OCI-LY7 (cell line): ENCODE data around the gene DNAH8. TPM values are rescaled to one million over a fixed set of nuclear protein-coding genes. Genes with fewer than 3 reads are reported as not detected.

Experiments used
- BruUV-seq: library from RNA; stranded (reverse); fragments of 400-500 nt; replicated peaks from 2 replicates; lab custom pipeline; 2021; lab: Mats Ljungman, UMichigan
- CTCF ChIA-PET: fragments of 300-600 bp; sonication (Branson Sonifier 250); formaldehyde crosslinking; loops from one replicate; lab custom pipeline; 2022; ENCODE audit warnings: antibody characterized with exemption; ENCODE audit not compliant: unreplicated experiment; lab: Charles Lee
- POLR2A ChIA-PET: fragments of 300-600 bp; sonication (Branson Sonifier 250); formaldehyde crosslinking; loops from one replicate; lab custom pipeline; 2022; ENCODE audit warnings: antibody characterized with exemption; lab: Charles Lee
- DNase-seq: peaks from one replicate; pipeline ENCODE4 v3.0.0-alpha.2; 2015; ENCODE audit warnings: low spot score
- H2AFZ ChIP-seq: fragments of 200-600 bp; sonication (generic), shearing (Covaris generic); 2 replicates; pipeline ENCODE4 v1.6.1; 2014; ENCODE audit warnings: mild to moderate bottlenecking, antibody characterized with exemption, low read length, moderate library complexity
- H3K27ac ChIP-seq: fragments of 200-600 bp; sonication (generic); 2 replicates; pipeline ENCODE4 v1.5.1; 2014; ENCODE audit warnings: mixed run types, low read depth, mild to moderate bottlenecking, moderate library complexity, low read length, inconsistent platforms; ENCODE audit not compliant: poor library complexity, severe bottlenecking
- H3K36me3 ChIP-seq: fragments of 200-600 bp; sonication (generic); 2 replicates; pipeline ENCODE4 v1.6.1; 2014; ENCODE audit warnings: mild to moderate bottlenecking, antibody characterized with exemption, low read length, moderate library complexity, mixed read lengths; ENCODE audit not compliant: insufficient read depth
- H3K4me1 ChIP-seq: fragments of 200-600 bp; sonication (generic); 2 replicates; pipeline ENCODE4 v1.5.1; 2014; ENCODE audit warnings: mild to moderate bottlenecking, low read length; ENCODE audit not compliant: insufficient read depth, poor library complexity, severe bottlenecking
- H3K4me2 ChIP-seq: fragments of 200-600 bp; sonication (generic); 2 replicates; pipeline ENCODE4 v1.6.1; 2014; ENCODE audit warnings: mild to moderate bottlenecking, low read length
- H3K4me3 ChIP-seq: fragments of 200-600 bp; sonication (generic); 2 replicates; pipeline ENCODE4 v1.5.1; 2014; ENCODE audit warnings: mild to moderate bottlenecking, low read depth, low read length; ENCODE audit not compliant: poor library complexity, severe bottlenecking
- H3K79me2 ChIP-seq: fragments of 200-600 bp; sonication (generic); 2 replicates; pipeline ENCODE4 v1.6.1; 2016; ENCODE audit warnings: low read depth, mild to moderate bottlenecking, low read length, moderate library complexity, mixed read lengths; ENCODE audit not compliant: insufficient read depth
- H3K9me2 ChIP-seq: fragments of 200-600 bp; sonication (generic); 2 replicates; pipeline ENCODE4 v1.6.1; 2016; ENCODE audit warnings: mild to moderate bottlenecking, low read length, mixed read lengths; ENCODE audit not compliant: insufficient read depth
- H3K9me3 ChIP-seq: fragments of 200-600 bp; sonication (generic); 2 replicates; pipeline ENCODE4 v1.6.1; 2014; ENCODE audit warnings: mild to moderate bottlenecking, mixed run types, low read length, mixed read lengths
- H4K20me1 ChIP-seq: fragments of 200-600 bp; sonication (generic); 2 replicates; pipeline ENCODE4 v1.6.1; 2014; ENCODE audit warnings: mild to moderate bottlenecking, antibody characterized with exemption, low read length, moderate library complexity, mixed read lengths; ENCODE audit not compliant: insufficient read depth
- CTCF ChIP-seq: fragments of 200-600 bp; sonication (generic); conservative IDR thresholded peaks from 2 replicates; pipeline ENCODE4 v1.5.1; 2014; ENCODE audit warnings: mild to moderate bottlenecking, antibody characterized with exemption, low read length, moderate library complexity, mixed read lengths
- EZH2phosphoT487 ChIP-seq: fragments of 200-600 bp; sonication (generic); IDR thresholded peaks from 2 replicates; pipeline ENCODE4 v1.6.1; 2018; ENCODE audit warnings: low read depth, borderline replicate concordance, mild to moderate bottlenecking, mixed run types, antibody characterized with exemption, low read length, moderate library complexity, mixed read lengths
- intact Hi-C: fragments of 100-400 bp; cut with micrococcal nuclease; formaldehyde crosslinking; loops from one replicate; pipeline ENCODE4 v1.10.0; 2022; ENCODE audit not compliant: unreplicated experiment
- total RNA-seq, 2 experiments: library from RNA; depleted of rRNA in 1 of 2; stranded (reverse); fragments of >200 nt in 1 of 2; shearing (Covaris generic) in 1 of 2; gene quantifications; 2 replicates each; pipeline ENCODE4 v1.2.3, GENCODE V29; 2014 to 2022

Gene DNAH8
- total RNA-seq, 2 experiments from 2014 or later: not detected

DNA sequence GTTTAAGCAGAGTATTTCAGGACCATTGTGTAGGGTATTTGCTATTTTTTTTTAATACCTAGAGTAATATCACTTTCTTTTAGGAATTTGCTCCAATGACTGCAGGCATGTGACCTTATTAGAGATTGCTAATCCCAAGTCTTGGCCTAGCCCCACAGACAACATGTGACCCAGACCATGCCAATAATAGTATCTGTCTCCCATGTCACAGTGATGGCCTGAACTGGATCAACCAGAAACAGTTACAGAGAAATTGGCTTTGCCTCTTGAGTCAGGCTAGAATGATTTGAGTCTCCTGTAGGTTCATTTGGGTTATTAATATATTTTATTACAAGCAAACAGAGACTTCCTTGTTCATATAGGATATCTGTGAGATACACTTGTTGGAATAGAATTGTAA is 116.8 kb downstream of the DNAH8 start:
- TF ChIP-seq CTCF: no peak
- TF ChIP-seq EZH2phosphoT487: no peak
- H3K4me2 ChIP-seq: no peak overlapping the region
- no peaks in the 10 kb centered on the region for H3K9me2 ChIP-seq
- no peaks in the 10 kb centered on the region for H3K9me3 ChIP-seq
- no peaks in the 10 kb centered on the region for H3K4me1 ChIP-seq
- no TSS peak for BruUV-seq
- intact Hi-C loops: no loop called here
- H3K4me3 ChIP-seq: no peak overlapping the region
- ChIA-PET POLR2A (no interaction called here), CTCF (no interaction called here)
- no peaks in the 10 kb centered on the region for H4K20me1 ChIP-seq
- DNase-seq: no peak
- H3K79me2 ChIP-seq: no peaks in the 10 kb centered on the region
- H3K27ac ChIP-seq: no peak overlapping the region
- no peaks in the 10 kb centered on the region for H3K36me3 ChIP-seq
- no peak overlapping the region for H2AFZ ChIP-seq

DNA sequence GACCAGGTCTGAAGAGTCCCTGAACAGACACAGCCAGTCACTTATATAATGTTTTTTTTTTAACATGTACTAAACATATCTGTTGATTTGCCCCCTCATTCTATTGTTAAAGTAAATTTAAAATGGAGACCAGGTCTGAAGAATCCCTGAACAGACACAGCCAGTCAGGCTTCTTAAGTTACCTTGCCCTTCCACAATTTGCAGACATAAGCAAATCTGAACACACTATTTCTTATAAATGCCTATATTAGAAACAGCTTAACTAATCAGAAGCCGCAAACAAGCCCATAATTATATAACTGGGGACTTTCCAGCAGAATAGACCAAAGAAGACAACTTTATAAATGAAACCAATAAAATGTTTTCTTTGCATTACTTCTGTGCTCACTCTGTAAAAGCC is 118.2 kb downstream of the DNAH8 start:
- BruUV-seq: no TSS peak
- ChIA-PET POLR2A (no interaction called here), CTCF (no interaction called here)
- Histone ChIP-seq H2AFZ (no peak overlapping the region), H4K20me1 (no peaks in the 10 kb centered on the region), H3K79me2 (no peaks in the 10 kb centered on the region), H3K9me2 (no peaks in the 10 kb centered on the region), H3K4me1 (no peaks in the 10 kb centered on the region), H3K36me3 (no peaks in the 10 kb centered on the region), H3K9me3 (no peaks in the 10 kb centered on the region), H3K4me2 (no peak overlapping the region), H3K4me3 (no peak overlapping the region), H3K27ac (no peak overlapping the region)
- no peak for DNase-seq
- no peak for TF ChIP-seq CTCF
- TF ChIP-seq EZH2phosphoT487: no peak
- intact Hi-C loops: no loop called here

- ChIA-PET CTCF (no interaction called here), POLR2A (no interaction called here)
- no peaks in the 10 kb centered on the region for H3K4me1 ChIP-seq
- H3K36me3 ChIP-seq: no peaks in the 10 kb centered on the region
- BruUV-seq: no TSS peak
- no peaks in the 10 kb centered on the region for H4K20me1 ChIP-seq
- no peak overlapping the region for H3K4me3 ChIP-seq
- intact Hi-C loops: no loop called here
- H3K4me2 ChIP-seq: no peak overlapping the region
- DNase-seq: no peak
- H3K9me2 ChIP-seq: no peaks in the 10 kb centered on the region
- H3K79me2 ChIP-seq: no peaks in the 10 kb centered on the region
- H2AFZ ChIP-seq: no peak overlapping the region
- no peak overlapping the region for H3K27ac ChIP-seq
- H3K9me3 ChIP-seq: no peaks in the 10 kb centered on the region
- TF ChIP-seq EZH2phosphoT487 (no peak), CTCF (no peak)
Observed at GRCh38 chr6:38836585-38836984, 121.5 kb downstream of the DNAH8 start.
